Measurements from ENCODE around the gene CBLN2. TPM values are rescaled to one million over a fixed set of nuclear protein-coding genes. Genes with fewer than 3 reads are reported as not detected.

The CBLN2 gene
- 1 to 10 TPM in 1 of 4 donors, under 1 TPM in 1, not detected in 2; 0.42 to 2.7 TPM for total RNA-seq

GRCh38 chr18:72544092-72544886 lies at the start of gene CBLN2:
CBLN2 (minus strand) TSS chr18:72544342; CDS start chr18:72542160, 2,182 bp downstream.
- no peaks in the 10 kb centered on the region for H3K36me3 ChIP-seq
- H3K4me1 ChIP-seq: peaks cover 29% of the 10 kb centered on the region
- WGBS: 3% methylated on average over 37 of the region's 44 CpGs
- peak in 1 of 2 donors; percentile 53 for TF ChIP-seq CTCF (IDR thresholded peaks at IDR 0.05)
- TF ChIP-seq EP300 (IDR thresholded peaks at IDR 0.05): no peak
- H3K4me3 ChIP-seq: peak within 1 kb of the TSS; percentile 41
- H3K9me3 ChIP-seq: no peaks in the 10 kb centered on the region
- DNase-seq (ENCODE audit: low spot score in 2 of 2): no peak
- no peak within 1 kb of the TSS for H3K27ac ChIP-seq
- H3K27me3 ChIP-seq: peaks cover 48% of the 10 kb centered on the region

GRCh38 chr18:72588360-72588759 lies 44.2 kb upstream of the CBLN2 start:
- H3K27me3 ChIP-seq: no peaks in the 10 kb centered on the region
- H3K4me1 ChIP-seq: no peaks in the 10 kb centered on the region
- H3K9me3 ChIP-seq: no peaks in the 10 kb centered on the region
- H3K27ac ChIP-seq: no peak overlapping the region
- 66% methylated on average over 5 of the region's 5 CpGs for WGBS
- TF ChIP-seq CTCF (IDR thresholded peaks at IDR 0.05) (no peak), POLR2A (IDR thresholded peaks at IDR 0.05) (no peak), EP300 (IDR thresholded peaks at IDR 0.05) (no peak), POLR2AphosphoS5 (IDR thresholded peaks at IDR 0.05) (no peak)
- no peak for DNase-seq (ENCODE audit: low spot score in 2 of 2)
- H3K36me3 ChIP-seq: no peaks in the 10 kb centered on the region
- H3K4me3 ChIP-seq: no peak overlapping the region

- Histone ChIP-seq H3K4me3 (no peak overlapping the region), H3K4me1 (no peaks in the 10 kb centered on the region)
Observed at GRCh38 chr18:72584787-72585186, 40.6 kb upstream of the CBLN2 start.

GRCh38 chr18:72581976-72582375 lies 37.8 kb upstream of the CBLN2 start:
- Histone ChIP-seq H3K36me3 (no peaks in the 10 kb centered on the region), H3K4me3 (no peak overlapping the region)
- no peak for TF ChIP-seq EP300 (IDR thresholded peaks at IDR 0.05)

More at GRCh38 chr18:72584787-72585186, 40.6 kb upstream of the CBLN2 start:
- TF ChIP-seq POLR2AphosphoS5 (IDR thresholded peaks at IDR 0.05): no peak
- TF ChIP-seq POLR2A (IDR thresholded peaks at IDR 0.05): no peak
- no peak for TF ChIP-seq CTCF (IDR thresholded peaks at IDR 0.05)
- TF ChIP-seq EP300 (IDR thresholded peaks at IDR 0.05): no peak
- Histone ChIP-seq H3K9me3 (no peaks in the 10 kb centered on the region), H3K27me3 (no peaks in the 10 kb centered on the region), H3K27ac (no peak overlapping the region), H3K36me3 (no peaks in the 10 kb centered on the region)
- DNase-seq (ENCODE audit: low spot score in 2 of 2): no peak
- 72% methylated on average over 3 of the region's 3 CpGs for WGBS

GRCh38 chr18:72572896-72573295 lies 28.8 kb upstream of the CBLN2 start:
- DNase-seq (ENCODE audit: low spot score in 2 of 2): no peak
- no peak for TF ChIP-seq CTCF (IDR thresholded peaks at IDR 0.05)
- no peak for TF ChIP-seq EP300 (IDR thresholded peaks at IDR 0.05)
- no peak for TF ChIP-seq POLR2A (IDR thresholded peaks at IDR 0.05)
- TF ChIP-seq POLR2AphosphoS5 (IDR thresholded peaks at IDR 0.05): no peak
- Histone ChIP-seq H3K4me1 (no peaks in the 10 kb centered on the region), H3K27ac (no peak overlapping the region), H3K9me3 (no peaks in the 10 kb centered on the region), H3K27me3 (no peaks in the 10 kb centered on the region), H3K4me3 (no peak overlapping the region), H3K36me3 (no peaks in the 10 kb centered on the region)
- WGBS: 40% methylated on average over 2 of the region's 2 CpGs

More at GRCh38 chr18:72581976-72582375, 37.8 kb upstream of the CBLN2 start:
- Histone ChIP-seq H3K9me3 (no peaks in the 10 kb centered on the region), H3K4me1 (no peaks in the 10 kb centered on the region), H3K27me3 (no peaks in the 10 kb centered on the region), H3K27ac (no peak overlapping the region)
- DNase-seq (ENCODE audit: low spot score in 2 of 2): no peak
- WGBS: 53% methylated on average over 3 of the region's 3 CpGs
